GM12878 (cell line): ENCODE measurements around the gene CCR5AS.

ENCODE experiments used
- ATAC-seq: fragments of 200-7000 bp; cut with Tn5 transposase; 3 replicates; pipeline ENCODE4 v1.9.1; 2020; ENCODE audit warnings: mild to moderate bottlenecking, moderate library complexity
- BruUV-seq: library from RNA; stranded (reverse); fragments of 400-500 nt; replicated peaks from 2 replicates; lab custom pipeline; 2021; lab: Mats Ljungman, UMichigan
- CTCF ChIA-PET: fragments of 300-600 bp; sonication (Branson Sonifier 250); formaldehyde crosslinking; extraction: SDS; loops from one replicate; lab custom pipeline; 2021; ENCODE audit warnings: inconsistent platforms; lab: Yijun Ruan, JAX
- POLR2A ChIA-PET: fragments of 350-600 bp; formaldehyde crosslinking; extraction: SDS; loops from one replicate; lab custom pipeline; 2021; ENCODE audit warnings: inconsistent platforms; lab: Charles Lee
- RAD21 ChIA-PET: fragments of 300-600 bp; sonication (Branson Sonifier 250); formaldehyde crosslinking; loops from one replicate; lab custom pipeline; 2023; ENCODE audit warnings: antibody characterized with exemption; ENCODE audit not compliant: unreplicated experiment; lab: Charles Lee
- SMC1A ChIA-PET: fragments of 300-600 bp; sonication (Branson Sonifier 250); formaldehyde crosslinking; loops from one replicate; lab custom pipeline; 2023; ENCODE audit not compliant: unreplicated experiment, uncharacterized antibody; lab: Charles Lee
- DNase-seq: peaks from one replicate; pipeline ENCODE4 v3.0.0-alpha.2; 2011; ENCODE audit warnings: low read depth, low spot score
- FAIRE-seq: peaks from 3 replicates; lab custom pipeline; 2011; peaks lifted over from hg19 to GRCh38; lab: Jason Lieb, UNC
- H2AFZ ChIP-seq: 2 replicates; pipeline ENCODE4 v1.6.0; 2011; ENCODE audit warnings: low read depth, low read length, control low read depth; ENCODE audit not compliant: control insufficient read depth
- H3K27ac ChIP-seq: 2 replicates; pipeline ENCODE4 v1.5.1; 2011; ENCODE audit warnings: control low read depth; ENCODE audit not compliant: control insufficient read depth, insufficient read depth
- H3K27me3 ChIP-seq, 2 experiments: replicated peaks in 1 of 2; 2 replicates each; pipeline versions ENCODE4 v1.6.0 to v1.6.1; 2011; ENCODE audit warnings: low read length in 1 of 2; ENCODE audit not compliant: control insufficient read depth in 2 of 2, insufficient read depth in 2 of 2
- H3K36me3 ChIP-seq, 2 experiments: 2 replicates each; pipeline ENCODE4 v1.5.1; 2011; ENCODE audit warnings: low read length in 1 of 2; ENCODE audit not compliant: control insufficient read depth in 2 of 2, insufficient read depth in 2 of 2
- H3K4me1 ChIP-seq: 2 replicates; pipeline ENCODE4 v1.6.1; 2011; ENCODE audit warnings: mild to moderate bottlenecking, low read length, moderate library complexity, mixed read lengths; ENCODE audit not compliant: control insufficient read depth, insufficient read depth
- H3K4me2 ChIP-seq: 2 replicates; pipeline ENCODE4 v1.6.0; 2011; ENCODE audit warnings: control low read depth; ENCODE audit not compliant: control insufficient read depth, insufficient read depth
- H3K4me3 ChIP-seq: fragments of 200-600 bp; sonication (generic); 2 replicates; pipeline ENCODE4 v1.5.1; 2016
- H3K79me2 ChIP-seq: 2 replicates; pipeline ENCODE4 v1.6.0; 2011; ENCODE audit warnings: low read length; ENCODE audit not compliant: control insufficient read depth, insufficient read depth
- H3K9ac ChIP-seq: 2 replicates; pipeline ENCODE4 v1.8.0; 2011; ENCODE audit warnings: low read length, control low read depth, mixed read lengths; ENCODE audit not compliant: control insufficient read depth, insufficient read depth
- H3K9me3 ChIP-seq: replicated peaks from 3 replicates; pipeline ENCODE4 v1.5.1; 2011; ENCODE audit warnings: mild to moderate bottlenecking, low read length; ENCODE audit not compliant: control insufficient read depth, insufficient read depth
- H4K20me1 ChIP-seq: 2 replicates; pipeline ENCODE4 v1.6.0; 2011; ENCODE audit not compliant: control insufficient read depth, insufficient read depth
- KDM1A ChIP-seq: fragments of 200-600 bp; sonication (generic); IDR thresholded peaks from 2 replicates; pipeline ENCODE4 v1.6.1; 2016; ENCODE audit warnings: borderline replicate concordance
- RB1 ChIP-seq: fragments of 450-650 bp; formaldehyde crosslinking; IDR thresholded peaks from 2 replicates; pipeline ENCODE4 v1.6.1; 2017; ENCODE audit warnings: mild to moderate bottlenecking, borderline replicate concordance
- REST ChIP-seq: IDR thresholded peaks from 2 replicates; pipeline ENCODE4 v1.6.1; 2012; ENCODE audit warnings: mild to moderate bottlenecking, low read depth, low read length
- SREBF1 ChIP-seq: IDR thresholded peaks from 2 replicates; pipeline ENCODE4 v1.6.1; 2012; ENCODE audit warnings: mild to moderate bottlenecking, low read length
- TARDBP ChIP-seq: IDR thresholded peaks from 2 replicates; pipeline ENCODE4 v1.6.1; 2016; ENCODE audit warnings: borderline replicate concordance
- WGBS: methylation state at CpG from one replicate; pipeline ENCODE4 v1.1.6; 2016; ENCODE audit warnings: low lambda C conversion rate; ENCODE audit not compliant: insufficient replicate concordance, insufficient coverage; ENCODE audit errors: missing lambda C conversion rate; 5-methylcytosine and 5-hydroxymethylcytosine counted together
- in situ Hi-C: fragments of 300-500 bp; cut with MboI; formaldehyde crosslinking; loops from 9 replicates; pipeline ENCODE4 v1.14.3; 2018; ENCODE audit warnings: mixed read lengths
- intact Hi-C: fragments of 100-400 bp; cut with micrococcal nuclease; formaldehyde crosslinking; loops from one replicate; pipeline ENCODE4 v1.14.2; 2022; ENCODE audit not compliant: unreplicated experiment

Gene CCR5AS

GRCh38 chr3:46358466-46358865, 48.4 kb downstream of the CCR5AS start:
- H3K79me2 ChIP-seq = no peaks in the 10 kb centered on the region
- H3K4me2 ChIP-seq = no peak overlapping the region
- POLR2A ChIA-PET = no interaction called here
- H4K20me1 ChIP-seq = no peaks in the 10 kb centered on the region
- H3K36me3 ChIP-seq = no peaks in the 10 kb centered on the region
- RAD21 ChIA-PET = interaction anchor here (2.9 kb wide), 1 partner anchor 12 kb away, joined by 38 read pairs; the partner anchor contains the start of gene CCR5
- no peak overlapping the region for H3K4me3 ChIP-seq
- H3K27ac ChIP-seq = no peak overlapping the region
- SMC1A ChIA-PET = interaction anchor here (1.0 to 2.7 kb wide), 2 partner anchors 9 to 37 kb away, joined by 3 to 15 read pairs; no protein-coding TSS in a partner anchor
- TF ChIP-seq KDM1A (no peak), SREBF1 (no peak), REST (no peak), TARDBP (no peak), RB1 (no peak)
- CTCF ChIA-PET = interaction anchor here (1.9 to 2.7 kb wide), 2 partner anchors 11 to 20 kb away, joined by 7 to 37 read pairs; partner anchors contain the start of gene CCR5
- FAIRE-seq (no peak), DNase-seq (no peak), ATAC-seq (no peak)
- intact Hi-C loops = no loop called here
- in situ Hi-C loops = no loop called here
- no TSS peak for BruUV-seq
- 78% methylated on average over 6 of the region's 6 CpGs for WGBS
- no peaks in the 10 kb centered on the region for H3K9me3 ChIP-seq
- H3K27me3 ChIP-seq = no peaks in the 10 kb centered on the region
- no peak overlapping the region for H2AFZ ChIP-seq
- no peak overlapping the region for H3K9ac ChIP-seq
- H3K4me1 ChIP-seq = peaks cover 45% of the 10 kb centered on the region
